NCI-H2227 treated with DMSO at 0.1 percent for 48 hours (cell line): ENCODE measurements around the gene TLR6.
"Not testable (repeated sequence)": the region's sequence is repeated elsewhere in the genome, so short reads cannot be mapped to it uniquely, and the experiment has no call there.

Source experiments
- DNase-seq: peaks from one replicate; lab custom pipeline; 2025; lab: John Stamatoyannopoulos, UW

The TLR6 gene

DNA sequence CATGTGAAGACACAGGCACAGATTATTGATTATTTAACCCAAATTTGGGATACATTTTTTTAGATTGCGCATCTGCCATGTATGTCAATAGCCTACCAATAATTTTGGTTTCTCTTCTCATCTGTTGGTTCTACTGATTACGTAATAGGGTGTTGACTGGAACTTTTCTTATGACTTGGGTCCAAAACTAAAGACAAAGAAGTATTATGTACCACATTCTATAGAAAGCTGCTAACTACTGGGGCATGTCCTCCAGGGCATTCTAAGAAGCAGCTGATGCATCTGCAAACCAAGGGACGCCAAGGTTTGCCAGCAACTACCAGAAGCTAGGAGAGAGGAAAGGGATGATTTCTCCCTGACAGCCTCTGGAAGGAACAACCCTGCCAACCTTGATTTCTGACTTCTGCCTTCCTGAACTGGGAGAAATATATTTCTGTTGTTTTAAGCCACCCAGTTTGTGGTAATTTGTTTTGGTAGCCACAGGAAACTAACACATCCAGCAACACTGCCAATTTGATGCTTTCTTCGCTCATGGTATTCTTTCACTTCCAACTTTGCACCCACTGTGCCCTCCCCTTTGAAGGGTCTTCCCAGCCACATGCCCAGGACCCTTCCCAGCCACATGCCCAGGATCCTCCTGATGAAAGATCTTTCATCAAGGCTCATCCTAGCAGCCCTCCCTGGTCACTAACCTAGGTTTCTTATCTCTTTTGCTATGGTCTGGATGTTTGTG lies 36.1 kb downstream of the TLR6 start:
- DNase-seq, result no peak

DNA sequence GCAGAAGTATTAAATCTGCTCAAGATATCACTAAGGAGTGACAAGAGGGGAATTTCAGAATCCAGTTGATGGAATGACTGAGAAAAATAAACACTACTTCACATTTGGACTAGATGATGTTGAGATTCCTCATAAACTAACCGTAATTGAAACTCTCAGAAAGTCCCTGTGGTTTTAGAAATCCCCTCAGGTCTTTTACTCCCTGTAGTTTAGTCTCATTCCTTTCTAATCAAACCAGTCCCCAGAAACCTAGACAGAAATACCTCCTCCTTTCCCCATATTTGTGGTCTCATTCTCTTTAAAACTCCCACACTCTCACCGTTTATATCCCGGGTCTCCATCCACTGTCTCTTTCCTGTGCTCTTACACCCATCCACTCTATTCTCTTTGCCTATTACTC lies 37.0 kb downstream of the TLR6 start:
- DNase-seq, result no peak

GRCh38 chr4:38818441-38818976 lies 38.1 kb downstream of the TLR6 start:
- DNase-seq, result no peak

DNA sequence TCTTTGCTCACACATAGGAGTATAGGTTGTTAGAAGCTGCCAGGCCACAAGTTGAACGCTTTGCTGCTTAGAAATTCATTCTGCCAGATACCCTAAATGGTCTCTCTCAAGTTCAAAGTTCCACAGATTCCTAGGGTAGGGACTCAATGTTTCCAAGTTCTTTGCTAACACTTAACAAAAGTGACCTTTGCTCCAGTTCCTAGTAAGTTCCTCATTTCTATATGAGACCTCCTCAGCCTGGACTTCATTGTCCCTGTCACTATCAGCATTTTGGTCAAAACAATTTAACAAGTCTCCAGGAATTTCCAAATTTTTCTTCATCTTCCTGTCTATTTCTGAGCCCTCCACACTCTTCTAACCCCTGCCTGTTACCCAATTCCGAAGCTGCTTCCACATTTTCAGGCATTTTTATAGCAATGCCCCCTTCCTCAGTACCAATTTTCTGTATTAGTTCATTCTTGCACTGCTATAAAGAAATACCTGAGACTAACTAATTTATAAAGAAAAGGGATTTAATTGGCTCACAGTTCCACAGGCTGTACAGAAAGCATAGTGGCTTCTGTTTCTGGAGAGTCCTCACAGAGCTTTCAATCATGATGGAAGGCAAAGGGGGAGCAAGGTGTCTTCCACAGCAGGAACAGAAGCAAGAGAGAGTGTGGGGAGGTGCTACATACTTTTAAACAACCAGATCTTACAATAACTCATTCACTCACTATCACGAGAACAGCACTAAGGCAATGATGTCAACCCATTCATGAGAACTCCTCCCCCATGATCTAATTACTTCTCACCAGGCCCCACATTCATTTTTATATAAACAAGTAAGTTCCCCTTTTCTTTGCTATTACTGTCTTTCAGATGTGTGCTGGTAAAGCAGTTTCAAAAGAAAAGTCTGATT lies 40.5 kb downstream of the TLR6 start:
- DNase-seq, result no peak

- no peak for DNase-seq
Observed at GRCh38 chr4:38814386-38814785, 42.2 kb downstream of the TLR6 start.

DNA sequence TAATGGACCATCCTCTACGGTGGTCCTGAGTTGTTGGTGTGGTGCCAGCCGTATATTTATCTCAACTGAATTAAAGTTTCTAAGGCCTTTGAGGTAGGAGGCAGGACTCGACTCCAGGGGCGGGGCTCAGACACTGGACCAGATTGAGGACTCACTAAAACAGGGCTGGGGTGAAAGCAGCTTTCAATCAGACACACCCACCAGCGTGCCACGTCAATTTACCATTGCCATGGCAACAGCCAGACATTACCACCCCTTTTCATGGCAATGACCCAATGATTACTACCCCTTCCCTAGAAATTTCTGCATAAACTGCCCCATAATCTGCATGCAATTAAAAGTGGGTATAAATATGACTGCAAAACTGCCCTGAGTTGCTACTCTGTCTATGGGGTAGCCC lies 45.3 kb downstream of the TLR6 start:
- no peak for DNase-seq

DNA sequence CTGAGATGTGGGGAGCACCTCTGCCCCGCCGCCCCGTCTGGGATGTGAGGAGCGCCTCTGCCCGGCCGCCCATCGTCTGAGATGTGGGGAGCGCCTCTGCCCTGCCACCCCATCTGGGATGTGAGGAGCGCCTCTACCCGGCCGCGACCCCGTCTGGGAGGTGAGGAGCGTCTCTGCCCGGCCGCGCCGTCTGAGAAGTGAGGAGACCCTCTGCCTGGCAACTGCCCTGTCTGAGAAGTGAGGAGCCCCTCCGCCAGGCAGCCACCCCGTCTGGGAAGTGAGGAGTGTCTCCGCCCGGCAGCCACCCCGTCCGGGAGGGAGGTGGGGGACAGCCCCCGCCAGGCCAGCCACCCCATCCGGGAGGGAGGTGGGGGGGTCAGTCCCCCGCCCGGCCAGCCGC lies 49.2 kb downstream of the TLR6 start:
- not testable (repeated sequence) for DNase-seq

- not testable (repeated sequence) for DNase-seq
Observed at GRCh38 chr4:38806251-38806650, 50.4 kb downstream of the TLR6 start.

GRCh38 chr4:38805530-38806145 lies 51.0 kb downstream of the TLR6 start:
- DNase-seq, result no peak

DNA sequence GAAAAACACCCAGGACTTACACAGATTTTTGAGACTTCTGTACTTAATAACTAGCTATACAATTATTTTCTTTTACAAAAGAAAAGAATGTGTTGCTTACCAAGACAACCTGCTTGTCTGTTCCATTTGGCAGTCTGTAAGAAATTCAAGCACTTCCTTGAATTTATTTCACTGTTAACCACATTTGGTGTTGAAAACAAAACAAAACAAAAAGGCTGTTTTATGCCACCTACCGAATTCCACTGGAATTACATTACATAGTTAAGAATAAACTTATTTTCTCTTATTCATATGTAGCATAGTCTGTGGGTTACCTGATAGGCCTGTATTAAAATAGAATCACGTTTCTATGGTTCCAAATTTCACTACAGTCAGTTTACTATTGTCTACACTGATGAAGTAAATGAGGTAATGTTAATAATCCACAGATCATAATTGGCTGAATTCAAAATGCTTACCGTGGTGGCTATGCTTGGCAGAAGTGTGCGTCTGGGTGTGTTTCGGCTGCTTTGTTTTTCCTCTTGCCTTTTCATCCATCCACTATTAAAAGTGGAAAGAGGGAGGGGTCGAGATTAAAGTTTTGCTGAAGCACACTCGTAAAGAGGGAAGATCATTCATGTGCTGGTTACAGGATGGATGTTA lies 51.8 kb downstream of the TLR6 start, which contains the start of gene TLR1:
Gene TLR1, minus strand, starts transcription at position 138 of the 642 bp plus-strand sequence. CDS start 5,960 bp downstream, outside the sequence.
- DNase-seq, result no peak

DNA sequence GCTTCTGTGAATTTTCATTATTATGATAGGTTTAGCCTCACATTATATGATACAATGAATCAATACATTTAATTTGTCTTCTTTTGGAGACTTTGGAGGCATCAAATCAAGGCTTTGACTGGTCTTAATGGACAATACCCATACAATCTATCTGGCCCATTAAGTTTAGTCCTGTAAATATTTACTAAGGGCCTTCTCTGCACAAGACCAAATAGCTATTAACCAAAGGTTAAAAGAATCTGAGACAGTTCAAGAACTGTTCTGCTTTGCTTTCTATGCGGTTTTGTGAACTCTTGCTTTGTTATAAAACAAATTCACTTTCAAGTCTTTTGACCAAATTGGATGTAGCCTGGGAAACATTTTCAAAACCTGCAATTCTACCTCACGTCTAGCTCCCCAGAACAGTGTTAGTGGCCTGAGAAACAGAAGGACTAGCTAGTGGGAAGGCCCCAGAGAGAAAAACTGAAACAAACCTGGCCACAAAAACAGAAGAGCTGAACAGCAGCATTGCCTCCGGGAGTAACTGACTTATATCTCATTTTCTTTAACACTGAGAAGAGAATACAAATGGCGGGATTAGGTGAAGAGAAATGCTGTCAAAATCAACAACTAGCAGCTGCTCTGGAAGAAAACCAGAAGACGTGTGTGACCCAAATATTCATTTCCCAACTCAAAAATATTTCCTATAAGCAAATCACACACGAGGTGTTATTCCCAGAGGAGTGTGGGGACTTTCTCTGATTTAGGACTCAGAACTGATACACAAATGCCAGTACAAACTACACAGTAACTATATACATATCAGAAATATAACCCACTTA lies 52.6 kb downstream of the TLR6 start:
- no peak for DNase-seq

GRCh38 chr4:38802561-38803355 lies 53.9 kb downstream of the TLR6 start:
- DNase-seq, result no peak

DNA sequence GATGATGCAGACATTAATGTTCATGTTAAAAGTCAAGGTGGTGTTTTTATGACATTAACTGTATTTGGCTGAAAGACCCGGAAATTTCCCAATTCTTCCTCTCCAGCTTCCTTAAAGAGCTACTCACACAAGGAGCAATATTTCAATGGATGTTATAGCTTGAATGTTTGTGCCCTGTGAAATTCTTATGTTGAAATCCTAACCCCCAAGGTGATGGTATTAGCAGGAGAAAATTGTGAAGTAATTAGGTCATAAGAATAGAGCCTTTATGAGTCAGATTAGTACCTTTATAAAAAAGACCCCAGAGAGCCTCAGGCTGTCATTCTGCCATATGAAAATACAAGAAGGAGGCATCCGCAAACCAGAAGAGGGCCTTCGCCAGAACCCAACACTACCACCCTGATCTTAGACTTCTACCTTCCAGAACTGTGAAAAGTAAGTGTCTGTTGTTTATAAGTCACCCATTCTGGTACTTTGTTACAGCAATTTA lies 55.6 kb downstream of the TLR6 start:
- no peak for DNase-seq

GRCh38 chr4:38800366-38800765 lies 56.3 kb downstream of the TLR6 start:
- no peak for DNase-seq

DNA sequence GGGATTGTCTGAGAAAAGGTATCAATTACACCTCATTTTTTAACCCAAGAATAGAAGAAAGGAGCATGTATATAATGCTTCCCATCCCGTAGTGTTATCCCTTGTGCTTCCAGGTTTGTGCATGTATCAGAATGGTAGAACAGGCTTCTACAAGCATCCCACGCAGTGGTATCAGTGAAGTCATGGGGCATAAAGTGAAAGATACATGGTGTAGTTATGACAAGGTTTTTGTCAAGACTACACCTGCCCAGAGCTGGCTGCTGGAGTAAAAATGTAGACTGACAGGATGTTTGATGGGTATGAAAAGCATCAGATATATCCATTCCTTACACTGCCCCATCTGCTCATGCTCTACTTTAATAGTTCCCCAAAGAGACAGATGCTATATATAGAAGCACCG lies 61.5 kb downstream of the TLR6 start:
- no peak for DNase-seq

DNA sequence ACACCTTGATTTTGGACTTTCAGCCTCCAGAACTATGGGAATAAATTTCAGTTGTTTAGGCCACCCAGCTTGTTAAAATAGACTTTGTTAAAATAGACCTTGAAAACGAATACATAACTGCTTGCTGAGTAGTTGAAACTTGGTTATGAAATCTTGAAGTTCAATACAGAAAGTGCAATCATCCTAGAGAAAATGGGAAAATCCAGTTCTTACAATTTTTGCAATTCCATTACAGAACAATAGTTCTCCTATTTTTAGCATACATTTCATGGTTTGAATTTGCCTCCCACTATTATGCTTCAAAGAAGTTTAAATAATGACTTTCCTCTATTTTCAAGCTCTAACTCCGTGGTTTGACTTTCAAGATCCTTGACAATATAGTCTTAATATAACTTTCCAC lies 62.6 kb downstream of the TLR6 start:
- no peak for DNase-seq

GRCh38 chr4:38791010-38791409 lies 65.6 kb downstream of the TLR6 start:
- no peak for DNase-seq

- DNase-seq, result no peak
Observed at GRCh38 chr4:38788317-38788716, 68.3 kb downstream of the TLR6 start.

DNA sequence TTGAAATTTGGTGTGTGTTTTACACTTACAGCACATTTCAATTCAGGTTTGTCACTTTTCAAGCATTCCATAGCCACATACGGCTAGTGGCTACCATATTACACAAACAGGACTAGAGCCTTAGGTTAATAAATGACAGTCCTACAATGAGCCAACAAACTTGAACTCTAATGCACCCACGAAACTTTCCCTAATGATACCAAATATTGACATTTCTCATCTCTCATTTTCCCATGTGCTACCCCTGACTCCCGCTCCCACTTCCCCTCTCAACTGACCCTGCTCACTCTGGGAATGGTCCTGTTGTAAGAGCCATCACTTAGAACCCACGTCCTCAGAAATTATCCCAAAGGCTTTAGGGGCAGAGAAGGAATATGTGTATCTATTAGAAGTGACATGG lies 68.9 kb downstream of the TLR6 start:
- DNase-seq, result no peak

DNA sequence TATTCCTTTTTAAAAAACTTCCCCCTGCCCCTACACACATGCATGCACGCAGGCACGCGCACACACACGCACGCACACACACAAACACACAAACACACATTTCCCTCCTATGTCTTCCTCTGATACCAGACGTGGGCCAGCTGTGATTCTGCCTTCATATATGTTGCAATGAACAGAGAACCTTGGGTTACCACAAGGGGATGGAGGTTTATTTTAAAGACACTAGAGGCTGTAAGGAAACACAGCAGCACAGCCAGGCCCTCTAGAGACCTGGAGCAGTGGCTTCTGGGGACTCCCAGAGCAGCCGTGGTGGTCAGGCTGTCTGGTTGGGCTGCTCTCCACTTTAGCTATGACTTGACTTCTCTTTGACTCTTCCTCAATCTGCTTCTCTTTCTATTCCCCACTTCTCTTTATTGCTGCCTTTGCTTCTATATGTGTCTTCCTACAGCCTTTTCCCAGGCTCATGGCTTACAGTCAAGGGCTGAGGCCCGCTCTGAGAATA lies 70.7 kb downstream of the TLR6 start:
- no peak for DNase-seq
